GM12872 (cell line): ENCODE measurements around the gene TAF13.
A peak's percentile ranks its signal among the peaks of the same experiment; 100 is the strongest.

ENCODE experiments used
- TF ChIP-seq, protein P1 (sequence below): IDR thresholded peaks from 3 replicates; pipeline ENCODE4 v1.5.1; 2011; ENCODE audit warnings: low read depth, mild to moderate bottlenecking, low read length, moderate library complexity; ENCODE audit not compliant: insufficient read depth

The TAF13 gene

DNA sequence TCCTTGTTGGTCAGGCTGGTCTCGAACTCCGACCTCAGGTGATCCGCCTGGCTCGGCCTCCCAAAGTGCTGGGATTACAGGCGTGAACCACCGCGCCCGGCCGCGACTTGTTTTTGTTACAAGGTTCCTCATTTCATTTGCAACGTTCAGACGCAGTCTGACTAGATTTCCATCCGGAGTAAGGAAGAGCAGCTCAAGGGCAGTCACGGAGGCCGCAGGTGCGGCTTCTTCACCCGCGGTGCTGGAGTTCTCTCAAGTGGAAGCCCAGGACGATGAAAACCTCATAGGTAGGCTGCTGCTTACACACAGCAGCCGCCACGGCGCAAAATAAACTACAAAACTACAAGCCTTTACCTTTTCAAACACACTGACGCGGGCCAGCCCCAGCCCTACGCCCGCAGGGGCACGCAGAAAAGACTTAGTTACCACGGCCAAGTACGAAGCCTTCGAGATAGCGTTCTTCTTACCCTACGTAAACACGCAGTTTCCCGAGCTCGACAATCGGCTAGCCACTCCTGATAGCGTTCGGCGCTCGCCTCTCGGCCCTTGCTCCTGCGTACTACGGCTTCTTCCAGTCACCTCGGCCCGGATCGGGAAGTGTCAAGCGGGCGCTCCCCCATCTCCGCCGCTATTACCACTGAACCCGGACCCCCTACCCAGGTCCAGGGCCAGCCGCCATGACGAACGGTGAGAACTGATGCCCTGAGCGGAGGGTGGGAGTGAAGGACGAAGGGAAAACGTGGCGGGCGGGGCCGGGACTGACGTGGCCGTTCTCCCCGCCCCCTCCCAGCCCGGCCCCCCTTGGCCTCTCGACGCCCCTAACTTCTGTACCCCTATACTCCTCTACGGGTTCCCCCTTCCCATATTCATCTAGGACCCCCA lies 14.6 kb upstream of the TAF13 start, which contains the start of gene TMEM167B:
Gene TMEM167B, plus strand, starts transcription at position 569 of the 882 bp plus-strand sequence. Its CDS starts 109 bp downstream, at position 678.
- TF ChIP-seq, protein P1, sequence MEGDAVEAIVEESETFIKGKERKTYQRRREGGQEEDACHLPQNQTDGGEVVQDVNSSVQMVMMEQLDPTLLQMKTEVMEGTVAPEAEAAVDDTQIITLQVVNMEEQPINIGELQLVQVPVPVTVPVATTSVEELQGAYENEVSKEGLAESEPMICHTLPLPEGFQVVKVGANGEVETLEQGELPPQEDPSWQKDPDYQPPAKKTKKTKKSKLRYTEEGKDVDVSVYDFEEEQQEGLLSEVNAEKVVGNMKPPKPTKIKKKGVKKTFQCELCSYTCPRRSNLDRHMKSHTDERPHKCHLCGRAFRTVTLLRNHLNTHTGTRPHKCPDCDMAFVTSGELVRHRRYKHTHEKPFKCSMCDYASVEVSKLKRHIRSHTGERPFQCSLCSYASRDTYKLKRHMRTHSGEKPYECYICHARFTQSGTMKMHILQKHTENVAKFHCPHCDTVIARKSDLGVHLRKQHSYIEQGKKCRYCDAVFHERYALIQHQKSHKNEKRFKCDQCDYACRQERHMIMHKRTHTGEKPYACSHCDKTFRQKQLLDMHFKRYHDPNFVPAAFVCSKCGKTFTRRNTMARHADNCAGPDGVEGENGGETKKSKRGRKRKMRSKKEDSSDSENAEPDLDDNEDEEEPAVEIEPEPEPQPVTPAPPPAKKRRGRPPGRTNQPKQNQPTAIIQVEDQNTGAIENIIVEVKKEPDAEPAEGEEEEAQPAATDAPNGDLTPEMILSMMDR = no peak

DNA sequence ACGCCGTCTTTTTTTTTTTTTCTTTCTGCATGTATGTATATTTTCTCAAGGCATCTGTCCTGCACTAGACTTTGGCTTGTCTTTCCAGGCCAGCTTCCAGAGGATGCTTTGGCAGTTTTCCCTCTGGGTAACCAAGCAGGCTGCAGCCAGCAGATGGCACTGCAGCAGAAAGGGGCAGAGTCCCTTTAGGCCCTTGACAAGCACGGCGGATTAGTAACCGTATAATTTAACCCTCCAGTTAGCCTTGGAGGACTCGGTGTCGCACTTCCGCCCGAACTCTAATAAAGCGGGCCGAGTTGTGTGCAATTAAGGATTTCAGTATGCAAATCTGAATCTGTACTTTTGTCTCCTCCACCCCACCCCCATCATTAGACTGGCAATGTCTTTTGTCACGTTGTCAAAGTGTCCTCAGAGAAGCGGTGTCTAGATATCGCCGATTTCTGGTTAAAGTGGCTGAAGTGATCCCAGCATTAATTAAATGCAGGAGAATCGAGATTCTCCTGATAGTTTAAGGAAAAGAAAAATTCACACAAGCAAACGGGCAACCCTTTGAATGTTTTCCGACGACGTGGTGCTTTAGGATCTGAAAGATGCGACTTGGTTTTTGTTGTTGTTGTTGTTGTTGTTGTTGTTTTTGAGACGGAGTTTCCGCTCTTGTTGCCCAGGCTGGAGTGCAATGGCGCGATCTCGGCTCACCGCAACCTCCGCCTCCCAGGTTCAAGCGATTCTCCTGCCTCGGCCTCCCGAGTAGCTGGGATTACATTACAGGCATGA lies 13.6 kb upstream of the TAF13 start:
- TF ChIP-seq, protein P1 = peak; percentile 49; the same call in 2 of the 3 replicates

DNA sequence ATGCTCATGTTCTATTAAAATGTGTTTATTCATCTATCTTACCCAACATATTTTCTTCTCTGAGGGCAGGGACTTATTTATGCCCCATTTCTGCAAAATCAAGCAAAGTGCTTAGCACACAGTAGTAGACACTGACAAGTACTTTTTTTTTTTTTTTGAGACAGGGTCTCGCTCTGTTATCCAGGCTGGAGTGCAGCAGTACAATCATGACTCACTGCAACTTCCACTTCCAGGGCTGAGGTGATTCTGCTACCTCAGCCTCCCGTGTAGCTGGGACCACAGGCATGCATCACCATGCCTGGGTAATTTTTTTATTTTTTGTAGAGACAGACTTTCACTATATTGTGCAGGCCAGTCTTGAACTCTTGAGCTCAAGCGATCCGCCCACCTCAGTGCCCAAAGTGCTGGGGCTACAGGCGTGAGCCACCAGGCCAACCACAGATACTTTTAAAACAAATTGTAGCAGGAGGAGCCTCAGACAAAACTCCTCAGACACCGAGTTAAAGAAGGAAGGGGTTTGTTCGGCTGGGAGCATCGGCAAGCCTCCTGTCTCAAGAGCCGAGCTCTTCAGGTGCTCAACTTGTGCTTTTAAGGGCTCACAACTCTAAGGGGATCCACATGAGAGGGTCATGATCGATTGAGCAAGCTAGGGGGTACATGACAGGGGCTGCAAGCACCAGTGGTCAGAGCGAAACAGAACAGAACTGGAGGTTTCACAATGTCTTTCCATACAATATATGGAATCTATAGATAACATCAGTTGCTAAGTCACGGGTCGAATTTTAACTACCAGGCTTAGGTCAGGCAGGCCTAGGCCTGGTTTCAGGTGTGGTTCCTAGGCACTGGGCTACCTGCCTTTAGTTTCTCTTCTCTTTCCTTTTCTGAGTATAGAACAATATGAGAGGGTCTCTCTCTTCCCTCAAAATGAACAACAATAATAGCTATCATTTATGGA lies 9.0 kb upstream of the TAF13 start:
- TF ChIP-seq, protein P1 = no peak

DNA sequence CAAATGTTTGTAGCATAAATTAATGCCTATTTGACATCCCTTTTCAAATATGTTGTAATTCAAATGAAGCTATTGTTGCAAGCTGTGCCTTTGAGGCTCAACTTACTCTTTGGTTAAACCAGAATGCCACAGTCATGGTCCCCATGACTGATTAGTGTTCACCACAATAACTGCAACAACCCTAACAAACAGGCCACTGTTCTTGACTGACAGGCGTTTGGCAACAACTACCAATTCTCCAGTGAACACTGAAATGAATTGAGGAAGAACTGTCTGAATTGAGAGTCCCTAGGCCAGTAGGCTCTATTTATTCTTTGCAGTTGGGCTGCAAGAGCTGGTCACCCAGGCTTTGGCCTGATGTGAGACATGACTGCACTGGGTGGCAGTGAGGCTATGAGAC lies 8.1 kb upstream of the TAF13 start:
- TF ChIP-seq, protein P1 = no peak

DNA sequence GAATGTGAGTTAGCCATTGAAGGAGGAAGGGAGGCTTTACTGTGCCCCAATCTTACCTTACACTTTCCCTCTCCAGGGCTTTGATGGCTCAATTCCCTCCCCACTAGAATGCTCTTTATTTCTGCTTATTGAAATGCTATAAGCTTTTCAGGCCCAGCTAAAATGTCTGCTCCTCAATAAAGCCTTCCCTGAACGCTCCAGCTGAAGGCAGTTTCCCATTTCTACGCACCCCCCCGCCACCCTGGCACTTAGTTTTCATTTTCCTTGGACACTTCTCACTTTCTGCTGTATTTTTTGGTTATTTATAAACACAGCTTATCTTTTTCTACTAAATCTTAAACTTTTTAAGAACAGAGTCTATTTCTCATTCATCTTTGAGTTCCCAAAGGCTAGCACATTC lies 7.7 kb upstream of the TAF13 start:
- TF ChIP-seq, protein P1 = no peak

DNA sequence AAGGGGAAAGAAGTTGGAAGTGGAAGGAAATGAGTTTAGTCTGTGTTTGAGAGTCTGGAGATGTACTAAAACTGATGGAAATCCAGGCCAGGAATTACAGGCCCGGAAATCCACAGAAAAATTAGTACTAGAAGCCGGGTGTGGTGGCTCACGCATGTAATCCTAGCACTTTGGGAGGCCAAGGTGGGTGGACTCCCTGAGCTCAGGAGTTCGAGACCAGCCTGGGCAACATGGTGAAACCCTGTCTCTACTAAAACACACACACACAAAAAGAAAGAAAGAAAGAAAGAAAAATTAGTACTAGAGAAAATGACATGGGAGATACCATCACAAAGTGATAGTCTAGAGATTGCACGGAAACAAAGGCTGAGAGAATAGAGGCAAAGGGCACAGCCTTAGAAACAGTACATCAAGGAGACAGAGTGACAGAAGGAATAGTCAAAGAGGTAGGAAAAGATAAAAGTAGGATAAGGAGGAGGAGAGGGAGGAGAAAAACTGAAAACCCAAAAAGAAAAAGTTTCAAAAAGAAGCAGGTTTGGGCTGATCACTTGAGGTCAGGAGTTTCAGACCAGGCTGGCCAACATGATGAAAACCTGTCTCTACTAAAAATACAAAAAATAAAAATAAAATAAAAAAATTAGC lies 4.8 kb upstream of the TAF13 start:
- TF ChIP-seq, protein P1 = no peak
